ENCODE measurements around the gene PDZRN3. TPM values are rescaled to one million over a fixed set of nuclear protein-coding genes. Genes with fewer than 3 reads are reported as not detected.

Gene PDZRN3
- total and polyA plus RNA-seq, 2 experiments from 2014 or later: 7.5 to 14.0 TPM

GRCh38 chr3:73661265-73661664, 36.5 kb upstream of the PDZRN3 start:
- H3K4me1 Mint-ChIP-seq: peaks cover 11% of the 10 kb centered on the region
- no peak for ATAC-seq
- H3K79me2 ChIP-seq (replicated peaks; ENCODE audit: insufficient read depth): no peaks in the 10 kb centered on the region
- H3K27me3 ChIP-seq (ENCODE audit: insufficient read depth): no peaks in the 10 kb centered on the region
- TF ChIP-seq ZNF462 (CRISPR knock-in tag; IDR thresholded peaks at IDR 0.05) (no peak), EZH2phosphoT487 (IDR thresholded peaks at IDR 0.05; ENCODE audit: unreplicated experiment) (no peak), JUNB (IDR thresholded peaks at IDR 0.05; ENCODE audit: unreplicated experiment) (no peak), STAT1 (IDR thresholded peaks at IDR 0.05; ENCODE audit: unreplicated experiment) (no peak), ZNF331 (CRISPR knock-in tag; IDR thresholded peaks at IDR 0.05; ENCODE audit: low read depth) (no peak), ZNF114 (CRISPR knock-in tag; IDR thresholded peaks at IDR 0.05) (no peak)
- TF ChIP-seq, protein P1, sequence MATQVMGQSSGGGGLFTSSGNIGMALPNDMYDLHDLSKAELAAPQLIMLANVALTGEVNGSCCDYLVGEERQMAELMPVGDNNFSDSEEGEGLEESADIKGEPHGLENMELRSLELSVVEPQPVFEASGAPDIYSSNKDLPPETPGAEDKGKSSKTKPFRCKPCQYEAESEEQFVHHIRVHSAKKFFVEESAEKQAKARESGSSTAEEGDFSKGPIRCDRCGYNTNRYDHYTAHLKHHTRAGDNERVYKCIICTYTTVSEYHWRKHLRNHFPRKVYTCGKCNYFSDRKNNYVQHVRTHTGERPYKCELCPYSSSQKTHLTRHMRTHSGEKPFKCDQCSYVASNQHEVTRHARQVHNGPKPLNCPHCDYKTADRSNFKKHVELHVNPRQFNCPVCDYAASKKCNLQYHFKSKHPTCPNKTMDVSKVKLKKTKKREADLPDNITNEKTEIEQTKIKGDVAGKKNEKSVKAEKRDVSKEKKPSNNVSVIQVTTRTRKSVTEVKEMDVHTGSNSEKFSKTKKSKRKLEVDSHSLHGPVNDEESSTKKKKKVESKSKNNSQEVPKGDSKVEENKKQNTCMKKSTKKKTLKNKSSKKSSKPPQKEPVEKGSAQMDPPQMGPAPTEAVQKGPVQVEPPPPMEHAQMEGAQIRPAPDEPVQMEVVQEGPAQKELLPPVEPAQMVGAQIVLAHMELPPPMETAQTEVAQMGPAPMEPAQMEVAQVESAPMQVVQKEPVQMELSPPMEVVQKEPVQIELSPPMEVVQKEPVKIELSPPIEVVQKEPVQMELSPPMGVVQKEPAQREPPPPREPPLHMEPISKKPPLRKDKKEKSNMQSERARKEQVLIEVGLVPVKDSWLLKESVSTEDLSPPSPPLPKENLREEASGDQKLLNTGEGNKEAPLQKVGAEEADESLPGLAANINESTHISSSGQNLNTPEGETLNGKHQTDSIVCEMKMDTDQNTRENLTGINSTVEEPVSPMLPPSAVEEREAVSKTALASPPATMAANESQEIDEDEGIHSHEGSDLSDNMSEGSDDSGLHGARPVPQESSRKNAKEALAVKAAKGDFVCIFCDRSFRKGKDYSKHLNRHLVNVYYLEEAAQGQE (IDR thresholded peaks at IDR 0.05; ENCODE audit: unreplicated experiment): no peak
- no peaks in the 10 kb centered on the region for H3K9me3 Mint-ChIP-seq
- H2AFZ ChIP-seq: no peak overlapping the region
- no peak overlapping the region for H3K4me3 Mint-ChIP-seq
- H3K27ac ChIP-seq (ENCODE audit: low read depth): no peak overlapping the region
- no peak for DNase-seq (ENCODE audit: low spot score)
- H3F3A ChIP-seq (replicated peaks; ENCODE audit: low read depth): no peaks in the 10 kb centered on the region
- no peaks in the 10 kb centered on the region for H3K9me2 ChIP-seq (ENCODE audit: insufficient read depth)
- no peaks in the 10 kb centered on the region for H3K36me3 ChIP-seq (ENCODE audit: insufficient read depth)
- H3K27ac Mint-ChIP-seq: no peak overlapping the region
- H3K27me3 Mint-ChIP-seq (ENCODE audit: insufficient read depth, low read depth, poor library complexity): peaks cover 2% of the 10 kb centered on the region
- H3K4me2 ChIP-seq: no peak overlapping the region
- no peaks in the 10 kb centered on the region for H3K36me3 Mint-ChIP-seq (ENCODE audit: low read depth)
- H3K4me1 ChIP-seq (ENCODE audit: insufficient read depth): peaks cover 12% of the 10 kb centered on the region; the same call in 1 of the 2 replicates
- H3K4me3 ChIP-seq: no peak overlapping the region
- no peaks in the 10 kb centered on the region for H4K20me1 ChIP-seq (replicated peaks; ENCODE audit: insufficient read depth)
